NCI-H2029 (cell line): ENCODE results near the gene LTBP4.
"Not testable (repeated sequence)": the region's sequence is repeated elsewhere in the genome, so short reads cannot be mapped to it uniquely, and the experiment has no call there.

ENCODE experiments used
- DNase-seq: peaks from one replicate; lab custom pipeline; 2025; lab: John Stamatoyannopoulos, UW

The LTBP4 gene

DNA sequence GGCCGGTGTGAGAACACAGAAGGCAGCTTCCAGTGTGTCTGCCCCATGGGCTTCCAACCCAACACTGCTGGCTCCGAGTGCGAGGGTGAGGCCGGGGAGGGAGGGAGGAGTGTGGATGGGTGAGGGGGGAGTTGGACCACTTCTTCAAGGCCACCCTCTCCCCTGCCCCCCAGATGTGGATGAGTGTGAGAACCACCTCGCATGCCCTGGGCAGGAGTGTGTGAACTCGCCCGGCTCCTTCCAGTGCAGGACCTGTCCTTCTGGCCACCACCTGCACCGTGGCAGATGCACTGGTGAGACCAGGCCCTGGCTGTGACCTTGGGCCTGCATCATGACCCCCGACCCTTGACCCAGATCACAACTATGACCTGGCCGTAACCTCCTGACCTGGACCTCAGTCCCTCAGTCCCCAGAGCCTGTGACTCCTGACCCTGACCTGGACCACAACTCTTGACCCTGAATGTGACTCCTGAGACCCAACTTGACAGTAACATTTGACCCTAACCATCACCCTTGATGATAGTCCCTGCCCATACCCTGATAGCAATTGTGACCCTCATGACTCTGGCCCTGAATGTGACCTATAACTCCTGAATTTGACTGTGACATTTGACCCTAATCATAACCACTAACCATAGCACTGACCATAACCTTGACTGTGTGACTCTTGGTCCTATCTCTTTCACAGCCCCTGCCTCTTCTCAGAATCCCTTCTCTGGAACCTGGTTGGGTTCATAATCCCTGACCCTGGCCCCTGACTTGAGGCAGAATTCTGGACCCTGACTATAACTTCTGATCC is 10.9 kb downstream of the LTBP4 start:
- no peak for DNase-seq

- peak; percentile 63 for DNase-seq
These were observed 11.9 kb downstream of the LTBP4 start for GRCh38 chr19:40612831-40613689.

GRCh38 chr19:40613690-40614621 is 12.8 kb downstream of the LTBP4 start:
- DNase-seq, result peak; percentile 80

DNA sequence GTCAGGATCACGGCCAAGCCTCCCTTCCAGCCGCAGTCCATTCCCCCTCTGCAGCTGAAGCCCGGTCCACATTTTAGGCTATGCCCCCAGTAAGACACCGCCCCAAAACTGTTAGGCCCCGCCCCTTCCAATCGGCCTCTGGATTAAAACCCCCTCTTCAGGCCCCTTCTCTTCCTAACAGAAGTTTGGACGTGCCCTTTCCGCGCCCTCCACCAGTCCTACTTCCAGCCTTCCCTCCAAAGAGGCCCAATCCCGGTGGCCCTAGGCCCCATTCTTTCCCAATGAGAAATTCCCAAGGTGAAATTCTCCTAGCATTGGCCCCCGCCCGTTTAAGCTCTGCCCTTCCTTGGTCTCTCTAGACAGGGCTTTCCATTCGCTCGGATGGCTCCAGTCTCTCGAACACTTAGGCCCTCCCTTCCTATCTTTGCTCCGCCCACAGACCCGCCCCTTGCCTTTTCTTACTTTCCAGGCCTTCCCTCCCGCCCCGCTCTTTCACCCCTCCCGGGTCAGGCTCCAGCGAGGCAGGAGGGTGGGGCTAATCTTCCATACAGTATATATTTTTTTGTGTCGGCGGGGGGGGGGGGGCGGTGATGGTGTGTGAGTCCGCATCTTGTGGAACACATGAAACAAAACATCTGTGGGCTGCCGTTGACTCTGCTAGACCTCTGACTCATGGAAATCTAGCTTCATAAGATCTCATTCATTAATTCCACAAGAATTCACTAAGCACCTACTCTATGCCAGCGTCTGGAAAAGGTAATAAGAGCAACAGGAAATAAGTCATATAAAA is 13.6 kb downstream of the LTBP4 start:
- DNase-seq, result peak; percentile 66

DNA sequence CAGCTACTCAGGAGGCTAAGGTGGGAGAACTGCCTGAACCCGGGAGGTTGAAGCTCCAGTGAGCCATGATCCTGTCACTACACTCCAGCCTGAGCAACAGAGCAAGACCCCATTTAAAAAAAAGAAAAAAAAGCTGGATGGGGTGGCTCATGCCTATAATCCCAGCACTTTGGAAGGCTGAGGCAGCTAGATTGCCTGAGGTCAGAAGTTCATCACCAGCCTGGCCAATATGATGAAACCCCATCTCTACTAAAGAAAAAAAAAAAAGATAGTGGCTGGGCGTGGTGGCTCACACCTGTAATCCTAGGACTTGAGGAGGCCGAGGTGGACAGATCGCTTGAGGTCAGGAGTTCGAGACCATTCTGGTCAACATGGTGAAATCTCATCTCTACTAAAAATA is 15.0 kb downstream of the LTBP4 start:
- no peak for DNase-seq

GRCh38 chr19:40616941-40617340 is 15.8 kb downstream of the LTBP4 start:
- no peak for DNase-seq

DNA sequence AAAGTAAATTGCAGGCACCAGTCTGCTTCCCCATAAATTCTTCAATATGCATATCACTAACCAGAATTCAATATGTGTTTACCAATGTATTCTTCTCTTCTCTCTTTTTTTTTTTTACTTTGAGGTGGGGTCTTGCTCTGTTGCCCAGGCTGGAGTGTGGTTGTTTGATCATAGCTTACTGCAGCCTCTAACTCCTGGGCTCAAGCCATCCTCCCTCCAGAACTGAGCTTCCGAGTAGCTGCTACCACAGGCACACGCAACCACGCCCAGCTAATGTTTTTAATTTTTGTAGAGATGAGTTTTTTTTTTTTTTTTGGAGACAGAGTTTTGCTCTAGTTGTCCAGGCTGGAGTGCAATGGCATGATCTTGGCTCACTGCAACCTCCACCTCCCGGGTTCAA is 16.8 kb downstream of the LTBP4 start:
- no peak for DNase-seq

GRCh38 chr19:40619333-40620160 is 18.4 kb downstream of the LTBP4 start:
- DNase-seq, result no peak

GRCh38 chr19:40620161-40620485 is 19.0 kb downstream of the LTBP4 start:
- DNase-seq, result no peak

GRCh38 chr19:40621283-40621682 is 20.1 kb downstream of the LTBP4 start:
- no peak for DNase-seq

DNA sequence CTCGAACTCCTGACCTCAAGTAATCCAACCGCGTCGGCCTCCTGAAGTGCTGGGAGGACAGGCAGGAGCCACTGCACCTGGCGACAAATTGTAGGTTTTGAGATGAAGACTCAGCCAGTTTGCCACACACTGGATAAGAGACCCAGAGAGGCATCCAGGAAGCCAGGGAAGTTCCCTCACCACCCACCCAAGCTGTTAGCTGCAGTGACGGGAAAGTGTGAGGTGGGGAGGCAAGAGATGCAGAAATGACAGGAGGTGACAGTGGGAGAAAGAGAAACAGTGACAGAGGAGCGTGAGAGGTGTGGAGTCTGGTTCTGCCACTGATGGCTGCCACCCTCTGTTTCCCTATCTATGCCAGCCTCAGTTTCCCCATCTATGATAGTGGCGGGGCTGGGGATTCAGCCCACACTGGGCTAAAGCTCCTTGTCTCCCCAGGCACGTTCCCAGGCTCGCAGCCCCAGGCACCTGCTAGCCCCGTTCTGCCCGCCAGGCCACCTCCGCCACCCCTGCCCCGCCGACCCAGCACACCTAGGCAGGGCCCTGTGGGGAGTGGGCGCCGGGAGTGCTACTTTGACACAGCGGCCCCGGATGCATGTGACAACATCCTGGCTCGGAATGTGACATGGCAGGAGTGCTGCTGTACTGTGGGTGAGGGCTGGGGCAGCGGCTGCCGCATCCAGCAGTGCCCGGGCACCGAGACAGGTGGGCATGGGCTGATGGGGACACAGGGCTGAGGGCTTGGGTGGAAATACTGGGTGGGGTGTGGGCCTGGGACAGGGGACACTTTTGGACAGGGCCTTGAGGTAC is 21.0 kb downstream of the LTBP4 start:
- no peak for DNase-seq

- no peak for DNase-seq
These were observed 21.6 kb downstream of the LTBP4 start for GRCh38 chr19:40622773-40623075.

DNA sequence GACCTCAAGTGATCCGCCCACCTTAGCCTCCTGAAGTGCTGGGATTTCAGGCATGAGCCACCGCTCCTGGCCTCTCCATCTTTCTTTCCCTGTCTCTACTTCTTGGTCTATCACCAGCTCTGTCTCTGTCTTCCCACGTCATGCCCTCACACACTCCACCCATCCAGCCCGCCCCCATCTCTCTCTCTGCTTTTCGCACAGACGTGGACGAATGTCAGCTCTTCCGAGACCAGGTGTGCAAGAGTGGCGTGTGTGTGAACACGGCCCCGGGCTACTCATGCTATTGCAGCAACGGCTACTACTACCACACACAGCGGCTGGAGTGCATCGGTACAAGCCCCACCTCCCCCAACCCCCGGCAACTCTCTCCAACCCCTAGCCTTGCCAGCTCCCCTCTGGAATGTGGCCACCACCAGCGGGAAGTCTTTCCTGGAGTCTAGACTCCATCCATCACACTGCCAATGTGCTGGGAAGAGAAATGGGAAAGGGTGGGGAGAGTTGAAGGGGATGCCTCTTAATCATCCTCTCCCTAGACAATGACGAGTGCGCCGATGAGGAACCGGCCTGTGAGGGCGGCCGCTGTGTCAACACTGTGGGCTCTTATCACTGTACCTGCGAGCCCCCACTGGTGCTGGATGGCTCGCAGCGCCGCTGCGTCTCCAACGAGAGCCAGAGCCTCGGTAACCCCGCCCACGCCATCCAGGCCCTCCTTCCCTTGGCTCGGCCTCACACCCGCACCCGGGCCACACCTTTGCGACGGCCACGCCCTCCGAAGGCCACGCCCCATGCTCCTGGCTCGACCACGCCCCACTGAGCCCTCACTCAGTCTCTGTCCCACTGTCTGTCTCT is 22.5 kb downstream of the LTBP4 start:
- DNase-seq, result peak; percentile 96

DNA sequence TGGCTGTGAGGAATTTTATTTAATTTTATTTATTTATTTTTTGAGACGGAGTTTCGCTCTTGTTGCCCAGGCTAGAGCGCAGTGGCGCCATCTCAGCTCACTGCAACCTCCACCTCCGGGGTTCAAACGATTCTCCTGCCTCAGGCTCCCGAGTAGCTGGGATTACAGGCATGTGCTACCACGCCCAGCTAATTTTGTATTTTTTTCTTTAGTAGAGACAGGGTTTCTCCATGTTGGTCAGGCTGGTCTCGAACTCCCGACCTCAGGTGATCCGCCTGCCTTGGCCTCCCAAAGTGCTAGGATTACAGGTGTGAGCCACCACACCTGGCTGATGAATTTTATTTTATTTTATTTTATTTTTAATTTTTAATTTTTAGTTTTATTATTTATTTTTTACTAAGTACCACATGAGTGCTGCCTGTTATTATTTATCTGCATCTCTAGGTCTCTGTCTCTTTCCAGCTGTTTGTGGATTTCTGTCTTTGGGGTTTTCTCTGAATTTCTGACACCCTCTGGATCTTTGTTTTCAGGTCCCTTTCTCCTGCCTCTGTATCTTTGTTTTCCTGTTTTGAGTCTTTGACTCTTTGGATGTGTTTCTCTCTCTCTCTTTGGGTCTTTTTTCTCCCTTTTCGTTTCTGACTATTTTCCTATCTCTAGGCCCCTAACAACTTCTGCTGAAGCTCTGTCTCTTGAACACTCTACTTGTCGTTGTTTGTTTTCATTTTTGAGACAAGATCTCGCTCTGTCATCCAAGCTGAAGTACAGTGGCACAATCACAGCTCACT is 23.4 kb downstream of the LTBP4 start:
- DNase-seq, result not testable (repeated sequence)

GRCh38 chr19:40625406-40626120 is 24.4 kb downstream of the LTBP4 start:
- DNase-seq, result no peak

- DNase-seq, result no peak
These were observed 25.7 kb downstream of the LTBP4 start for GRCh38 chr19:40626918-40627317.

GRCh38 chr19:40627486-40628279 is 26.5 kb downstream of the LTBP4 start:
- DNase-seq, result no peak
